GM12892 (cell line): ENCODE measurements around the gene DPYD.

Experiments
- DNase-seq: peaks from one replicate; pipeline ENCODE4 v3.0.0; 2011; ENCODE audit not compliant: insufficient read length
- FAIRE-seq: peaks from 2 replicates; lab custom pipeline; 2011; peaks lifted over from hg19 to GRCh38; lab: Jason Lieb, UNC
- POLR2A ChIP-seq: IDR thresholded peaks from 2 replicates; pipeline ENCODE4 v1.6.1; 2011; ENCODE audit warnings: low read depth, low read length, control low read depth
- POLR2AphosphoS5 ChIP-seq: IDR thresholded peaks from 2 replicates; pipeline ENCODE4 v1.6.1; 2011; ENCODE audit warnings: low read depth, low read length, control low read depth
- TAF1 ChIP-seq: IDR thresholded peaks from 2 replicates; pipeline ENCODE4 v1.6.1; 2011; ENCODE audit warnings: low read depth, mild to moderate bottlenecking, control low read depth, low read length, borderline replicate concordance

Gene DPYD

GRCh38 chr1:97186381-97186780 lies 734.5 kb downstream of the DPYD start:
- DNase-seq (no peak), FAIRE-seq (no peak)
- TF ChIP-seq POLR2AphosphoS5 (no peak), POLR2A (no peak), TAF1 (no peak)

- FAIRE-seq = no peak
- TF ChIP-seq POLR2A = no peak
- no peak for TF ChIP-seq TAF1
- no peak for DNase-seq
Measured at GRCh38 chr1:97174039-97174704, 746.7 kb downstream of the DPYD start.

GRCh38 chr1:97170300-97170699 lies 750.5 kb downstream of the DPYD start:
- TF ChIP-seq POLR2A (no peak), POLR2AphosphoS5 (no peak), TAF1 (no peak)
- FAIRE-seq = no peak
- DNase-seq = no peak

GRCh38 chr1:97168056-97168455 lies 752.8 kb downstream of the DPYD start:
- DNase-seq = no peak
- TF ChIP-seq TAF1 (no peak), POLR2A (no peak), POLR2AphosphoS5 (no peak)
- FAIRE-seq = no peak

- no peak for FAIRE-seq
- TF ChIP-seq POLR2AphosphoS5 (no peak), POLR2A (no peak), TAF1 (no peak)
- no peak for DNase-seq
Measured at GRCh38 chr1:97167246-97167645, 753.6 kb downstream of the DPYD start.

- TF ChIP-seq TAF1 (no peak), POLR2A (no peak), POLR2AphosphoS5 (no peak)
- FAIRE-seq = no peak
Measured at GRCh38 chr1:97166626-97167025, 754.2 kb downstream of the DPYD start.

GRCh38 chr1:97164276-97164639 lies 756.6 kb downstream of the DPYD start:
- TF ChIP-seq POLR2A (no peak), POLR2AphosphoS5 (no peak), TAF1 (no peak)
- DNase-seq = no peak
- no peak for FAIRE-seq

More at GRCh38 chr1:97166626-97167025, 754.2 kb downstream of the DPYD start:
- DNase-seq = no peak

GRCh38 chr1:97163591-97164275 lies 757.1 kb downstream of the DPYD start:
- DNase-seq (no peak), FAIRE-seq (no peak)
- TF ChIP-seq POLR2AphosphoS5 (no peak), TAF1 (no peak), POLR2A (no peak)

GRCh38 chr1:97160818-97161217 lies 760.0 kb downstream of the DPYD start:
- DNase-seq (no peak), FAIRE-seq (no peak)
- TF ChIP-seq POLR2AphosphoS5 (no peak), POLR2A (no peak), TAF1 (no peak)

GRCh38 chr1:97159342-97159741 lies 761.5 kb downstream of the DPYD start:
- no peak for TF ChIP-seq POLR2AphosphoS5
- no peak for TF ChIP-seq POLR2A
- no peak for TF ChIP-seq TAF1
- FAIRE-seq (no peak), DNase-seq (no peak)

- FAIRE-seq (no peak), DNase-seq (no peak)
- TF ChIP-seq POLR2A = no peak
- no peak for TF ChIP-seq POLR2AphosphoS5
- TF ChIP-seq TAF1 = no peak
Measured at GRCh38 chr1:97158691-97159096, 762.1 kb downstream of the DPYD start.

GRCh38 chr1:97157991-97158390 lies 762.8 kb downstream of the DPYD start:
- DNase-seq = no peak
- FAIRE-seq = no peak
- TF ChIP-seq POLR2AphosphoS5 (no peak), POLR2A (no peak), TAF1 (no peak)
